DOHH2 (cell line): ENCODE data around the gene OTOP1.

ENCODE experiments used
- EZH2phosphoT487 ChIP-seq: fragments of 200-600 bp; sonication (generic); IDR thresholded peaks from 2 replicates; pipeline ENCODE4 v1.6.1; 2017; ENCODE audit warnings: borderline replicate concordance, mild to moderate bottlenecking, antibody characterized with exemption, low read length, moderate library complexity, mixed read lengths
- TF ChIP-seq, protein P1 (sequence below): fragments of 200-600 bp; sonication (generic); IDR thresholded peaks from one replicate; pipeline ENCODE4 v1.5.1; 2014; ENCODE audit warnings: antibody characterized with exemption, mild to moderate bottlenecking, low read depth, low read length; ENCODE audit not compliant: poor library complexity, severe bottlenecking

GRCh38 chr4:4274226-4274625 is 47.5 kb upstream of the OTOP1 start:
- TF ChIP-seq, protein P1, sequence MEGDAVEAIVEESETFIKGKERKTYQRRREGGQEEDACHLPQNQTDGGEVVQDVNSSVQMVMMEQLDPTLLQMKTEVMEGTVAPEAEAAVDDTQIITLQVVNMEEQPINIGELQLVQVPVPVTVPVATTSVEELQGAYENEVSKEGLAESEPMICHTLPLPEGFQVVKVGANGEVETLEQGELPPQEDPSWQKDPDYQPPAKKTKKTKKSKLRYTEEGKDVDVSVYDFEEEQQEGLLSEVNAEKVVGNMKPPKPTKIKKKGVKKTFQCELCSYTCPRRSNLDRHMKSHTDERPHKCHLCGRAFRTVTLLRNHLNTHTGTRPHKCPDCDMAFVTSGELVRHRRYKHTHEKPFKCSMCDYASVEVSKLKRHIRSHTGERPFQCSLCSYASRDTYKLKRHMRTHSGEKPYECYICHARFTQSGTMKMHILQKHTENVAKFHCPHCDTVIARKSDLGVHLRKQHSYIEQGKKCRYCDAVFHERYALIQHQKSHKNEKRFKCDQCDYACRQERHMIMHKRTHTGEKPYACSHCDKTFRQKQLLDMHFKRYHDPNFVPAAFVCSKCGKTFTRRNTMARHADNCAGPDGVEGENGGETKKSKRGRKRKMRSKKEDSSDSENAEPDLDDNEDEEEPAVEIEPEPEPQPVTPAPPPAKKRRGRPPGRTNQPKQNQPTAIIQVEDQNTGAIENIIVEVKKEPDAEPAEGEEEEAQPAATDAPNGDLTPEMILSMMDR, result no peak
- no peak for TF ChIP-seq EZH2phosphoT487
